NCI-H82 treated with DMSO at 0.1 percent for 48 hours (cell line): ENCODE data around the gene APOBR.
"Not testable (repeated sequence)": the region's sequence is repeated elsewhere in the genome, so short reads cannot be mapped to it uniquely, and the experiment has no call there.

Experiments used
- DNase-seq: peaks from one replicate; lab custom pipeline; 2025; ENCODE audit not compliant: unreplicated experiment; lab: John Stamatoyannopoulos, UW

Gene APOBR

GRCh38 chr16:28498666-28499381, 4.4 kb downstream of the APOBR start:
- no peak for DNase-seq

GRCh38 chr16:28499854-28500253, 5.4 kb downstream of the APOBR start:
- no peak for DNase-seq

GRCh38 chr16:28500476-28501180, 6.2 kb downstream of the APOBR start:
- not testable (repeated sequence) for DNase-seq

- no peak for DNase-seq
These were observed 7.1 kb downstream of the APOBR start for GRCh38 chr16:28501258-28502232.

GRCh38 chr16:28502290-28502689, 7.8 kb downstream of the APOBR start:
- DNase-seq, result no peak

GRCh38 chr16:28503470-28504259, 9.2 kb downstream of the APOBR start:
- DNase-seq, result no peak

- DNase-seq, result no peak
These were observed 10.4 kb downstream of the APOBR start for GRCh38 chr16:28504707-28505404.

GRCh38 chr16:28505489-28506137, 11.2 kb downstream of the APOBR start:
- DNase-seq, result no peak

- no peak for DNase-seq
These were observed 16.6 kb downstream of the APOBR start for GRCh38 chr16:28511031-28511430.

- DNase-seq, result no peak
These were observed 17.7 kb downstream of the APOBR start for GRCh38 chr16:28511801-28512789.

GRCh38 chr16:28513484-28514181, 19.2 kb downstream of the APOBR start:
- no peak for DNase-seq

- no peak for DNase-seq
These were observed 19.8 kb downstream of the APOBR start for GRCh38 chr16:28514246-28514645.

- DNase-seq, result no peak
These were observed 26.2 kb downstream of the APOBR start for GRCh38 chr16:28520672-28521071.

GRCh38 chr16:28521436-28521835, 27.0 kb downstream of the APOBR start:
- no peak for DNase-seq

GRCh38 chr16:28522792-28523191, 28.3 kb downstream of the APOBR start:
- DNase-seq, result no peak

- DNase-seq, result no peak
These were observed 30.3 kb downstream of the APOBR start for GRCh38 chr16:28524681-28525171.
